ENCODE measurements around the gene ELF3. TPM values are rescaled to one million over a fixed set of nuclear protein-coding genes. Genes with fewer than 3 reads are reported as not detected.
"Not testable (repeated sequence)": the region's sequence is repeated elsewhere in the genome, so short reads cannot be mapped to it uniquely, and the experiment has no call there.

Gene ELF3
- total and polyA plus RNA-seq, 2 of the 8 experiments (the other 6 are each of a cell fraction or from before 2014, with no cell fraction given): 17.3 to 25.0 TPM

- not testable (repeated sequence) for H3K14ac ChIP-seq (ENCODE audit: insufficient read length); H4K5ac ChIP-seq (ENCODE audit: insufficient read length, low read depth, low read length); H3K23me2 ChIP-seq (ENCODE audit: low read depth, low read length); H2AFZ ChIP-seq (ENCODE audit: low read length); H3K27ac ChIP-seq (ENCODE audit: low read depth, low read length); H3K4me3 ChIP-seq (ENCODE audit: extremely low read depth in 1 of 4, insufficient read depth in 2 of 4, low read depth in 3 of 4, low read length in 4 of 4); H4K8ac ChIP-seq (ENCODE audit: extremely low read depth, insufficient read depth, low read length); H3K4ac ChIP-seq (replicated peaks; ENCODE audit: insufficient read length, low read depth, low read length); H3K79me2 ChIP-seq (ENCODE audit: control insufficient read depth in 1 of 2, insufficient read depth in 2 of 2, low read length in 2 of 2); H3K9ac ChIP-seq (replicated peaks in 1 of 4; ENCODE audit: extremely low read depth in 1 of 4, low read depth in 3 of 4, low read length in 3 of 4); H3K56ac ChIP-seq (replicated peaks; ENCODE audit: insufficient read length, low read depth, low read length); H4K20me1 ChIP-seq (replicated peaks in 1 of 2; ENCODE audit: control insufficient read depth in 1 of 2, insufficient read depth in 2 of 2, low read length in 2 of 2); H2BK120ac ChIP-seq (replicated peaks; ENCODE audit: low read depth, low read length); H3K27me3 ChIP-seq (replicated peaks in 1 of 4; ENCODE audit: control insufficient read depth in 3 of 4, extremely low read depth in 1 of 4, insufficient read depth in 3 of 4, low read length in 3 of 4); H4K91ac ChIP-seq (replicated peaks; ENCODE audit: insufficient read length, low read length); H3K23ac ChIP-seq (ENCODE audit: insufficient read length); H3K79me1 ChIP-seq (ENCODE audit: low read depth, low read length); FAIRE-seq; DNase-seq (ENCODE audit: low read depth in 1 of 2, low spot score in 2 of 2); H3K4me2 ChIP-seq (ENCODE audit: insufficient read depth in 1 of 2, low read depth in 2 of 2, low read length in 2 of 2); H3K9me3 ChIP-seq (ENCODE audit: insufficient read depth in 2 of 2, low read depth in 1 of 2, low read length in 1 of 2)
- ChIA-PET CTCF (ENCODE audit: partially characterized antibody) (interaction anchor here (0.7 to 2.9 kb wide), 5 partner anchors 12 to 1665 kb away, joined by 3 to 8 read pairs (median 4); no protein-coding TSS in a partner anchor), POLR2A (ENCODE audit: partially characterized antibody) (interaction anchor here (0.9 to 6.8 kb wide), 2 partner anchors 7 to 111 kb away, joined by 5 to 74 read pairs; partner anchors contain the start of gene ELF3)
- Histone ChIP-seq H2AK5ac (ENCODE audit: low read depth, low read length) (0 out of 2 replicates have a peak overlapping the region, but pooled peaks have one; percentile 56), H2BK12ac (ENCODE audit: low read depth, low read length) (0 out of 2 replicates have a peak overlapping the region, but pooled peaks have one; percentile 18), H2BK5ac (ENCODE audit: low read depth, low read length) (peak overlapping the region; percentile 57; the same call in 1 of the 2 replicates), H3K36me3 (ENCODE audit: control insufficient read depth in 2 of 4, insufficient read depth in 4 of 4, low read length in 3 of 4) (peaks cover 4 to 18% (median 7%) of the 10 kb centered on the region in 4 experiments; a peak in 6 of 8 replicates), H2BK20ac (ENCODE audit: low read length) (peak overlapping the region; percentile 74; the same call in 1 of the 2 replicates), H3K4me1 (replicated peaks in 1 of 4; ENCODE audit: control insufficient read depth in 3 of 4, insufficient read depth in 4 of 4, low read length in 3 of 4) (peaks cover 0 to 13% (median 2%) of the 10 kb centered on the region in 4 experiments; a peak in 5 of 7 replicates), H2BK15ac (ENCODE audit: low read length) (peak overlapping the region; percentile 75; the same call in 1 of the 2 replicates), H3K18ac (ENCODE audit: extremely low read depth, low read length) (peak overlapping the region; percentile 44; the same call in 1 of the 2 replicates)
- WGBS, 2 experiments (ENCODE audit: extremely low coverage in 1 of 2, insufficient coverage in 1 of 2, insufficient read length in 1 of 2, insufficient replicate concordance in 2 of 2, low coverage in 1 of 2, low lambda C conversion rate in 2 of 2, missing lambda C conversion rate in 1 of 2): 72% methylated on average over 6 of the region's 8 CpGs; no CpG with 5 or more reads in 1 of the 2 experiments
Observed at GRCh38 chr1:202019235-202019558, 8.8 kb downstream of the ELF3 start.
